ENCODE measurements around the gene TPCN1. TPM values are rescaled to one million over a fixed set of nuclear protein-coding genes. Genes with fewer than 3 reads are reported as not detected.

TPCN1 gene
- 35.2 TPM for total RNA-seq

DNA sequence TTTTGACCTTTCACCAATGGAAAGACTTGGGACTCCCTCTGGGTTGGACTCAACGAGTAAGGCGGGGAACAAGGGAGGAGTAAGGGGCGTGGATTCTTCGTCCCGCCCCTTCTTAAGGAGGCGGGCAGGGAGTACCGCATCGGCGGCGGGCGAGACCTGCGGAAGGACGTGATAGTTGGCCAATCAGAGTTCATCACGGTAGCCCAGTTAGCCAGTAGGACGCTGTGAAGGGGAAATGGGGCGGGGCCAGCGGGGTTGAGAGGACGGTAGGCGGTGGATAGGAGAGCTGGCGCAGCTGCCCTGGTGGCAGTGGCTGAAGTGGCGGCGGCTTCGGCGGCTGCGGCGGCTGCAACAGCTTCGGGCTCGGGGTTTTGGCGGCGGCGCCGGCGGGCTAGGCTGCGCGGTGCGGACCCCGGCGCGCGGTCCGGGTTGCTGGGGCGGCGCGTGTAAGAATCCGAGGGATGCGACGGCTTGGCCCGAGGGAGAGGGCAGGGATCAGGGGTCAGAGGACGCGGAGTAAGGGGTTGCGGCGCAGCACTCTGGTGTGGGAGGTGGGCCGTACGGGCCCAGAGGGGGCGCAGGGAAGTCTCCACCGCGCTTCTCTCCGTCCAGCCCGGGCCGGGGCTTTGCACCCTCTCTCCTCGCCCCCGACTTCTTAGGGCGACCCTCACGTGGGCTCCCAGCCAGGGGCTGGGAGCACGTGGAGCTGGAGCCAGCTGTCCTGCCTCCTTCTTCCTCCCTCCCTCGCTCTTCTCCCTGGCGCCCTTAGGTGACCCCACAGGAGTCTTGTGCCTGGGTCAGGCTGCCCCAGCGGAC is at the start of gene TPCN1:
TSS of gene TPCN1 (plus strand) at position 284 of the 816 bp plus-strand sequence. CDS start 5,389 bp downstream, outside the sequence.
- ATAC-seq = peak; percentile 99

DNA sequence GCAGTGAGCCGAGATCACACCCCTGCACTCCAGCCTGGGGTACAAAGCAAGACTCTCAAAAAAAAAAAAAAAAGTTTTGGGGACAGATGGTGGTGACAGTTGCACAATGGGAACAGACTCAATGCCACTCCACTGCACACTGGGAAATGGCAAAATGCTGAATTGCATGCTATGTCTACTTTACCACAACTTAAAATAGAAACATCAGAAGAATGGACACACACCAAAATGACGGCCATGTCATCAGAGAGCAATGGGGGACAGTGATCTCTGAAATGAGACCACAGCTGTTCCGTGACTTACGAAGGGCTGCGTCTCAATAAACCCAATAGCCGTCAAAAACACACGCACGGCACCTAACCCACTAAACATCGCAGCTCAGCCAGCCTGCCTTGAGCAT is 49.7 kb upstream of the TPCN1 start:
- no peak for ATAC-seq

DNA sequence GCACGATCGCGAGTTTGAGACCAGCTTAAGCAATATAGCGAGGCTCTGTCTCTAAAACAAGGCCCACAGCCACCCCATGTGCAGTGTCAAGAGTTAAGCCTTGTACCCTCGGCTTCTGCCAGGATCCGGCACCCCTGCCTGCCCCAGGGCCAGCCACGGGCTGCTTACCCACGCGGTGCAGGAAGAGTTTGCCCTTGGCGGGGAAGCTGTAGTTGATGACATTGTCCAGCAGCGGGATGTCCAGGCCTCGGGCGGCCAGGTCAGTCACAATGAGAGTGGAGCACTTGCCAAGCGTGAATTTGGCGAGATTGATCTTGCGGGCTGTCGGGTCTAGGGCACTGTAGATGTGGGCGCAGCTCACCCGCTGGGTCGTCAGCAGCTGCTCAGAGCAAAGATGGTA is 49.1 kb upstream of the TPCN1 start:
- ATAC-seq = no peak

DNA sequence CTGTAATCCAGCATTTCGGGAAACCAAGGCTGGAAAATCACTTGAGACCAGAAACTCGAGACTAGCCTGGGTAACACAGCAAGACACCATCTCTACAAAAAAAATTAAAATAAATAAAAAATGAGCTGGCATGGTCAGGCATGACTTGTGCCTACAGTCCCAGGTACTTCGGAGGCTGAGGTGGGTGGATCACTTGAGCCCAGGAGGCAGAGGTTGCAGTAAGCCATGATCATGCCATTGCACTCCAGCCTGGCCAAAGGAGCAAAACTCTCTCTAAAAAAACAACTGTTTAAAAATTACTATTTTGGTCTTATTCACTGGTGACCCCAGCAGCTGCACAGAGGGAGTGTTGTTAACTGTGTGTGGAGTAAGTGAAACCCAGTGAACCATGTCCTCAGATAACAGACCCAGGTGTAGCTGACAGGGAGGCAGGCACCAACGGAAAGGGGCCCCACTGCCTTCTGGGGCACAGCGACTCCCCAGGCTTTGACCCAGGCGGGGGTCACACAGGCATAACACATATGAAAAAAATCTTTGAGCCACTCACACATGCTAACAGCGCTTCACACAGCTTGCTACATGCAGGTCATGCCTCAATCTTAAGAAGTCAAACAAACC is 48.1 kb upstream of the TPCN1 start:
- ATAC-seq = no peak

DNA sequence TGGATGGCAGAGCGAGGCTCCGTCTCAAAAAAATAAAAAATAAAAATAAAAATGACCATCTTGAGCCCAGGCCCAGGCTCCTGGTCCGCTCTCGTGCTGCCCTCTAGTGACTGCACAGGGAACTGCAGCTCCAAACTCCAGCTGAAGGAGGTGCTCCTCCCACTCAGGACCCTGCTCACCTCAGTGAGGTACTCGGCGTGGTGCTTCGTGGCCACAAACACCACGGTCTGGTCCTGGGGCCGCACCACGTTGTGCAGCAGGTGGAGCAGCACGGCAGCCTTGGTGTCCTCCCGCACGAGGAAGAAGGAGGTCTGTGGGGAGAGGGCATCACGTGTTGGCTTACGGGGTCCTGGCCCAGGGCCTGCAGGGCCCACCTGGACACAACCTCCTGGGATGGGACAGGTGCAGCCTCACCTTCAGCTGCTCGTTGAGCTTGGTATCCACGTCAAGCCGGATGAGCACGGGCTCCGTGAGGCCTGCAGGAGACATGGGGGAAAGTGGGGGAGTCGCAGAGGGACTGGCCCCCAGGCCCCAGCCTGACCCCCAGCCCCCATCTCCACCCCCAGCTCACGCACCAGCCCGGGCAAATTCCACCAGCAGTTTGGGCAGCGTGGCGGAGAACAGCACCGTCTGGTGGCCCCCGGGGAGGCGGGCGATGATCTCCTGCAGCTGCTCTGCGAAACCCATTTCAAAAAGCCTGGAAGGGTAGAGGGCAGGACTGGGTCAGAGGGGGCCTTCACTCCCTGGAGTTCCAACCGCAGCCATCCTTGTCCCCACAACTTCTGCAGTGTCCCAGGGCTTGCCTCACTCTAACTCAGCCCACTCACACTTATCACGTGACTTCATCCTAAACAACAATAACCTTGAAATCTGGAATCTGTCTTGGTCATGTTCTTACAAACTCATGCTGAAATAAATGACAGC is 46.5 kb upstream of the TPCN1 start:
- peak; percentile 87 for ATAC-seq

DNA sequence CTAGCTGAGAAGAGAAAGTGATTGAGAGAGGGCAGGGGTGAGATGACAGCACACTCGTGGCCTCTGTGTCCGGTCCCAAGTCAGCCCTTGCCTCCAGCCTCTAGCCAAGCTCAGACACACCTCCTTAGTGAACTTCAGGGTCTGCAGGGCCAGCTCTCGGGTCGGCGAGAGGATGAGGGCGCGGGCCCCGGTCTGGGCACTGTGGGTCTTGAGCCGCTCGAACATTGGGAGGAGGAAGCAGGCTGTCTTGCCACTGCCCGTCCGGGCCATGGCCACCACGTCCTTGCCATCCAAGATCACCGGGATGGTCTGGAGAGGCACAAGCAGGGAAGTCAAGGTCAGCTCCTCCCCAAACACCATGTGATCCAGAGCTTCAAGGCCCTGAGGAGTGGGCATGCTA is 42.2 kb upstream of the TPCN1 start:
- ATAC-seq = no peak

DNA sequence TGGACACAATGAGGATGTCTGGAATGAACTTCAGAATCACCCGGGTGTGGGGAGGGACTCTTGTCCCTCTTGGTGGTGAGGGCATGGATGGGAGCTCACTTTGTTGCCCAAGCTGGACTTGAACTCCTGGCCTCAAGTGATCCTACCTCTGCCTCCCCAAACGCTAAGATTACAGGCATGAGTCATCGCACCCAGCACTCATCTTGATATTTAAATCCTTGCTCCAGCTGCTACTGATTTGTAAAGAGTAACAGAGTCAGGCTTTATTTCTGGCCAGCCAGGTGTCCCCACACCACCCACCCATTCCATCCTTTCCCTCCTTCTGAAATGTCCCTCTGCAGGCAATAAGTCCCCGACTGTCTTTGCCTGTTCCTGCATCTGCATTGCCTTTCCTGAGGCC is 40.9 kb upstream of the TPCN1 start:
- no peak for ATAC-seq

DNA sequence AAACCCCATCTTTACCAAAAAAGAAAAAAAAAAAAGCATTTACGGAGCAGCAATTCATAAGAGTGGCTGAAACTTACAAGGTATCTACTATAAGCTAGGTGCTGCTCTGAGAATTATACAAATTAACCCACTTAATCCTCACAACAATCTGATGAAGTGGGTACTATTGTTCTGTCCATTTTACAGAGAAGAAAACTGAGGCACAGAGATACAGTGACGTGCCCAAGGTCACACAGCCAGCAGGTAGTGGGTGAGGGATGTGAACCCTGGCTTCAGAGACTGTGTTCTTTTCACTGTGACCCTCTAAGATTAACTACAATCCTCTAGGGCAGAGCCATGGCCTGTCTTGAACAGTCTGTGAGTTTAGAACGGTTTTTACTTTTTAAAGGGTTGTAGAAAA is 39.3 kb upstream of the TPCN1 start:
- ATAC-seq = no peak

DNA sequence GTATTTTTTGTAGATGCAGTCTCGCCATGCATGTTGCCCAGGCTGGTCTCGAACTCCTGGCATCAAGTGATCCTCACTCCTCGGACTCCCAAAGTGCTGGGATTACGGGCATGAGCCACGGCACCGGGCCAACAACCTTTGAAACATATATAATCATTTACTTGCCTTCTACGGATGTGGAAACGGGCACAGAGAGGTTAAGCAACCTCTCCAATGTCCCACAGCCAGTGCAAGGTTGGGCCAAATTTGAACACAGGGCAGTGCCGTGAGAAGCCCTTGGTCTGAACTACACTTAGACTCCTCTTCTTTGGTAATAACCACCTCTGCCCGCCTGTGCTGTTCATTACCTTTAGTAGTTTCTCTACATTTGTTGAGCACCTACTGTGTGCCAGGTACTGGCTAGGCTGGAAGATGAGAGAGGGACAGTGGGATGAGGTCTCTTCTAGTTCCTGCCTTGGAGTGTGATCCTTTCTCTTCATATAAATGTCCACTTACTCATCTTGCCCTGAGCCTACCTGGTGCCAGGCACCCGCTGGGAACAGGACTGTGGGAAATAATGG is 38.2 kb upstream of the TPCN1 start:
- ATAC-seq = no peak

DNA sequence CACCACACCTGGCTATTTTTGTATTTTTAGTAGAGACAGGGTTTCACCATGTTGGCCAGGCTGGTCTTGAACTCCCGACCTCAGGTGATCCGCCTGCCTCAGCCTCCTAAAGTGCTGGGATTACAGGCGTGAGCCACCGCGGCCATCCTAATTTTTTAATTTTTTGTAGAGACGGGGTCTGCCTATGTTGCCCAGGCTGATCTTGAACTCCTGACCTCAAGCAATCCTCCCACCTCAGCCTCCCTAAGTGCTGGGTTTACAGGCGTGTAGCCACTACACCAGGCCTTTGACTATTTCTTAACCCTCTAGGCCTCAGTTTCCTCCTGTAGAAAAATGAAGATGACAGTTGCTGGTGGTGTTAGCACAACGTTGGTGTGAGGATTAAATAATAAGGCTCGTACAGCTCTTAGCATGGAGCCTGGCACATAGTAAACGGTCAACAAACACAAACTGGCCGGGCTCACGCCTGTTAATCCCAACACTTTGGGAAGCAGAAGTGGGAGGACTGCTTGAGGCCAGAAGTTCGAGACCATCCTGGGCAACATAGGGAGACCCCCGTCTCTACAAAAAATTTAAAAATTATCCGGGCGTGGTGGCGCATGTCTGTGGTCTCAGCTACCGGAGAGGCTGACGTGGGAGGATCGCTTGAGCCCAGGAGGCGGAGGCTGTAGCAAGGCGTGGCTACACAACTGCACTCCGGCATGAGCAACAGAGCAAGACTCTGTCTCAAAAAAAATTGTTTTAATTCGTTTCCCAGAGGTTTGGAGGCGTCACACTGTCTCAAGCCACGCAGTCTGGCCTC is 37.0 kb upstream of the TPCN1 start:
- ATAC-seq = peak; percentile 26

DNA sequence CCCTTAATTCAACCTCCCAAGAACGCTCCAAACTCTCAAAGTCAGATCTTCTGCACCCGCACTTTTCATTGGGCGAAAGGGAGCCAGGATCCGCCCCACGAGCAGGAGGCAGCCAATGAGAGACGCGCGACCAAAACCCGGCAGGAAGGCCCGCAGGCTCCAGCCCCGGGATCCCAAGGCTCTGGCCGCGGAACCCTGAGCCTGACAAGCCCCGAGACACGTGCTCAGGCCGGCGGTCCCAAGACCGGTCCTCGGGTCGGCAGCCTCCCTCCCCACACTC is 36.4 kb upstream of the TPCN1 start:
- ATAC-seq = peak; percentile 85

DNA sequence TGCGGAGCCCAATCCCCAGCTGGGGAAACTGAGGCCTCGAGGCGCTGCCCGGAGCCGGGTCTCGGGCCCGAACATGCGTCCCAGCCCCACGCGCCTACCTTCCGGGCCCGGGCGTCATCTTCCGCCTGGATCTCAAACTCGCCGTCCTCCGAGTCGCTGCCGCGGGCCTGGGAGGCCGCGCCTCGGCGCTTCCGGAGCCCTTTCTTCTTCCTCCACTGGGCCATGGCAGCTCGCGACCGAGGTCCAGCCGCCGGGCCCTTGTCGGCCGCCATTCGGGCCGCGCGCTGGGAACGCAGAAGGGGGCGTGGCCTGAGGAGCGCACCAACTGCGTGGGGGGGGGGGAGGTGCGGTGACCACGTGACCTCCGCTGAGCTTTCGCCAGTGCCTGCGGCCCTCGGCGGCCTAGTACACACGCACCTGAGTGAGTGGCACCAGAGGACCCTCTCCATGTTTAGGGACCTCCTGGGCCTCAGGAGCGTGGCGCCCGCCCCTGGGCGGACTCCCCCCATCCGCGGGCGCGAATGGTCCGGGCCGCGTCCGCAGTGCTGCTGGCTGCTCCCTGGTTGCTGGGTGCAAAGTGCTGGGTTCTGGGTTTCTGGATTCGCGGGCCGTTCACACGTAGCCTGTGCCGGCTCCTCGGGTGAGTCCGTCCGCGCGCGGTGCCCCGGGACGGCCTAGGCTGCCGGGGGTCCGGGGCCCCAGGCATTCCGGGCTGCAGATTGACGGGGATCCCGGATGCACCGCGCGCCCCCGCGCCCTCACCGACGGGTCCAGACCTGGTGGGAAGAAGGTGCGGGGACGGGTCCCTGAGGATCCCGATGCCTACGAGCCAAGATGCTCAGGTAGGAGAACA is 35.9 kb upstream of the TPCN1 start, which contains the start of the genes DDX54 and RITA1:
TSS of gene DDX54 (minus strand) at position 299 of the 853 bp plus-strand sequence. CDS start at position 272, 27 bp downstream.
TSS of gene RITA1 (plus strand) at position 542 of the 853 bp plus-strand sequence. CDS start 1,026 bp downstream, outside the sequence.
- peak; percentile 82 for ATAC-seq

DNA sequence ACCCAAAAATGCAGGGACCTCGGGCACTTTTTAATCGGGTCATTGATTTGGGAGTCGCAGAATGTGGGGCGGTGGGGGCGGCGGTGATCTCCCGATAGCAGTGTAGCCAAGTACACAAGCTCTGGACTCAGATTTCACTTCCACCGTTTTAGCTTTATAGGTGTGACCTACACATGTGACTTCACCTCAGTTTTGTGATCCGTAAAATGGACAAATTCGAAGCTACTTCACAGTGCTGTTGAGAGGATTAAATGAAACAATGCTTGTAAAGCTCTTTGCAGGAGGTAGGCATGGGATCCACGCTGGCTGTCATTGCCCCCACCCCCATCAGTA is 35.3 kb upstream of the TPCN1 start:
- ATAC-seq = no peak

DNA sequence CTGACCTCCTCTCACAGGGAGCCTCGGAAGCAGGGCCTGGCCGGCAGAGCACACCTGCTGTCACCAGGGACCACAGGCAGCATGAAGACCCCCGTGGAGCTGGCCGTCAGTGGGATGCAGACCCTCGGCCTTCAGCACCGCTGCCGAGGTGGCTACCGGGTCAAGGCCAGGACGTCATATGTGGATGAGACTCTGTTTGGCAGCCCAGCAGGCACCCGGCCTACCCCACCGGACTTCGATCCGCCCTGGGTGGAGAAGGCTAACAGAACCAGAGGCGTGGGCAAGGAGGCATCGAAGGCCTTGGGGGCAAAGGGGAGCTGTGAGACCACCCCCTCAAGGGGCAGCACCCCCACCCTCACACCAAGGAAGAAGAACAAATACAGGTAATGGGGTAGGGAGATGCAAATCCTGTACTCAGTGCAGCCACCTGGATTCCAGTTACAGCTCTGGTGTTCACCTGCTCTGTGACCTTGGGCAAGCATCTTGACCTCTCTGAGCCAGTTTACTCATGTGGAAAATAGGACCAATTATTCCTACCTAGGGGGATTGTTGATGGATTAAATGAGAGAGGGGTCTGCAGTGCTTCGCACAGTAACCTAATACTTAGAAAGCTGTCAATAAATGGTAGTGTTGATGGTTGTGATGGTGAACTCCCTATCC is 34.5 kb upstream of the TPCN1 start:
- ATAC-seq = no peak

DNA sequence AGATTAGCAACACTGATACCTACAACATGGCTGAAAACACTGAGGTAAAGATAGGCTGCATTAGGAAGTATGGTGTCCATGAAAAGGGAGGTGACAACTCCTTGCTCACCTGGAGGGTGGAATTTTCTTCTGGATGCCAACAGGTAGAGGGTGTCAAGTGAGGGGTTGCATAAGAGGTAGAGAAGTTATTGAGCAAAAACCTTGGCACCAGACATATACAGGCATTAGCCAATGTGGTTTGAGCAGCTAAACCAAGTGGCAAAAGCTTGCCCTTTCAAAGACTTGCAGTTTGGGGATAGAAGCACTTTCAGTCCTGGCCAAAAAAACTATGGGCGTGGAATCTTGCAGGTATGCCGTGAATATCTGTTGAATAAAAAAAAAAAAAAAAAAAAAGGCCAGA is 31.9 kb upstream of the TPCN1 start:
- peak; percentile 7 for ATAC-seq

DNA sequence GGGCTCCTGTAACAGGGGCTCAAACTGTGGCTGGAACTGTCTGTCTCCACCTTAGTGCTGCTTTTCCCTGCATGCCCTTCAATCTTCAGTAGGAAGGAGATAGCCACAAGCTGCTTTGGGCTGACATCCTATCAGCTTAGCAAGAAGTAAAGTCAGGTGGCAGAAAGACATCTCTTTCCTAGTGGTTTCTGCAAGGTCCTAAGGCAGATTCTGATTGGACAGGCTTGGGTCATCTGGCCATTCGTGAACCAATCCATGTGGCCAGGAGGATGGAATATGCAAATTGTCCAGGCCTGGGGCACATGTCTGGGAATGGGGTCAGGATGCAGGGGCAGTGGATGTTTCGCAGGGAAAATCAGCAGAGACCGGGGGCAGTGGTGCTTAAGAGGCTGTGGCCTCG is 30.5 kb upstream of the TPCN1 start:
- ATAC-seq = no peak

DNA sequence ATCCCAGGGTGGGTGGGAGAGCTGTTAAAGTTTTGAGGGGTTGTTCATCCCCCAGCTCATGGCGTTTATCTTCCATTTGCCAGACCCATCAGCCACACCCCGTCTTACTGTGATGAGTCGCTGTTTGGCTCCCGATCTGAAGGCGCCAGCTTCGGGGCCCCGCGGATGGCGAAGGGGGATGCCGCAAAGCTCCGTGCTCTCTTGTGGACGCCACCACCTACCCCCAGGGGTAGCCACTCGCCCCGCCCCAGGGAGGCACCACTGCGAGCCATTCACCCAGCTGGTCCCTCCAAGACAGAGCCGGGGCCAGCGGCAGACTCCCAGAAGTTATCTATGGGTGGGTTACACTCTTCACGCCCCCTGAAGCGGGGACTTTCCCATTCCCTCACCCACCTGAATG is 30.0 kb upstream of the TPCN1 start:
- ATAC-seq = no peak

DNA sequence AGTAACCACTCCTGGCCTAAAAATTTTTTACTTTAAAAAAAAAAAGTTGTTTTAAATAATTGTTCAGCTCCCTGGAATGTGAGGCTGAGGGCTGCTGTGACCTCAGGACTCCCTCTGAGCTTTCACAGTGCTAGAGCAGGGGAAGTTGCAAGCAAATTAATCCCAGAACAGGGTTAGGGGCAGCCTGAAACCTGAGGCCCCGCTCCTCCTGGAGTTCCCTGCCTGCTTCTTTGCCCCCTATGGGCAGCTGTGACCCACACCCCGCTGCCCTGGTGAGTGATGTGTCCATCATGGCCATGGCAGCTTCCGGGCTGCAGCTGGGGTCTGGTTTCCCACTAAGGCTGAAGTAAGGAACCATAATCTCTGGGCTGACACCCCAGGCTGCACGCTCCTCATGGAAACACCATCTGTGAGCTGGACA is 26.3 kb upstream of the TPCN1 start:
- no peak for ATAC-seq

DNA sequence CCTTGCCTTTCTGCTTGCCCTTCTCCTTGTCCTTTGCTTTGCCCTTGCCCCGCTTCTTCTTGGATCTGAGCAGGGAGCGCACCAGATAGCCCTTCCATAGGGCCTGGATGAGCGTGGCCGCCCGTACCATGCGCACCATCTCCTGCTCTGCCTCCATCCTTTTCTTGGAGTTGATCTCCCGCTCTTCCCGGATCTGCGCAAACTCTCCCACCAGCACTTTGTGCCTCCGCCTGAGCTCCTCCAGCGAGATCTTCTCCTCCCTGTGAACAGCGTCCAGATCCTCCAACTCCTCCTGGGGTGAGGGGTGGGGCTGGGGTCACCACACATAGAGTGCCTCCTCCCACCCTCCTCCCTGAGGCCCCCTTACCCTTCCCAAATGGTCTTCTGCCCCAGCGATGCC is 25.7 kb upstream of the TPCN1 start:
- no peak for ATAC-seq

DNA sequence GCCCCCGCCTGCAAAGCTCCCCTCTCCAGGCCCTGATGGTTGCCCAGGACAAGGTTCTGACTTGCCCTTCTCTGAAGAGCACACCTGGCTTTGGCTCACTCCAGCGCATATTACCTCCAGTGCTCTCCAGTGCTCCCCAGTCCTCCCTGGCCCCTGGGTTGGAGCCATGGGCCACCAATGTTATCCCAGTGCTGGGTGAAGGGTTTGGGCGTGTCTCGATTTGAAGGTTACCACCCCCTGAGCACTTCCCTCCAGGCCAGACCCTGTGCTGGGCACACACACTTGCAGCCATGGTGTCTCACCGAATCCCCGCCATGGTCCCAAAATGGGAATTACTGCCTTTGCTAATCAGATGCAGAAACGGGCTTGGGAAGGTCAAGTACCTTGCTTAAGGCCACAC is 24.7 kb upstream of the TPCN1 start:
- ATAC-seq = no peak

DNA sequence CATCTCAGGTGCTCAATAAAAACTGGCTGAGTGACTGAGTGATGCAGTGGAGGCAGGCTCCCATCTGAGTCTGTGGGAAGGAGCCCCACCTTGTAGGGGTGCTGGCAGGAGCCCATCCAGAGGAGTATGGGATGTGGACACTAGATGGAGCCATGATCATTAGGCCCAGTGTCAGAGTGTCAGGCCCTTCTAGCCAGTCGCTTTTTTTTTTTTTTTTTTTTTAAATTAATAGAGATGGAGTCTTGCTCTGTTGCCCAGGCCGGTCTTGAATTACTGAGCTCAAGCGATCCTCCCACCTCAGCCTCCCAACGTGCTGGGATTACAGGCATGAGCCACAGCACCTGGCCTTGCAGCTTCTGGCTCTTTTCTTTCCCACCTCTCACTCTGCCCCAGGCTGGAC is 24.3 kb upstream of the TPCN1 start:
- peak; percentile 91 for ATAC-seq

Measured in esophagus mucosa (tissue), 1 donor.